ENCODE data around the gene RNF181.

DNA sequence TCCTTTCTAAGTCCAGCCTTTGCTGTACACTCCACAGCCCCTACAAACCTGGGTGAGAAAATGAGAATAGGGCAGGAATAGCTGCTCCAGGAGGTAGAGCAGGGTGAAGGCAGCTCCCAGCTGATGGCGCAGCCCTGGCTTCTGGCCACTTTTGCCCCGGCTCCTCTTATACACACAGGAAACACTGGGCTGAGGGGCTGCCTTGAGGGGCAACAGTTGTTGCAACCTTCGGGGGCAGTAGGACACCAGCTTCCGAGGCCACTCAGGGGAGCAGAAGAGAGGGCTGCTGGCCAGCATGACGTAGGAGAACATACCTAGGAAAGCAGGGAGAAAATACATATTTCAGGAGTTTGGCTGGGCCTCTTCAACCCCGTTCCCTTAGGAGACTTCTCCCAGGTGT, 42.4 kb upstream of the RNF181 start:
- TF ChIP-seq, protein P1, sequence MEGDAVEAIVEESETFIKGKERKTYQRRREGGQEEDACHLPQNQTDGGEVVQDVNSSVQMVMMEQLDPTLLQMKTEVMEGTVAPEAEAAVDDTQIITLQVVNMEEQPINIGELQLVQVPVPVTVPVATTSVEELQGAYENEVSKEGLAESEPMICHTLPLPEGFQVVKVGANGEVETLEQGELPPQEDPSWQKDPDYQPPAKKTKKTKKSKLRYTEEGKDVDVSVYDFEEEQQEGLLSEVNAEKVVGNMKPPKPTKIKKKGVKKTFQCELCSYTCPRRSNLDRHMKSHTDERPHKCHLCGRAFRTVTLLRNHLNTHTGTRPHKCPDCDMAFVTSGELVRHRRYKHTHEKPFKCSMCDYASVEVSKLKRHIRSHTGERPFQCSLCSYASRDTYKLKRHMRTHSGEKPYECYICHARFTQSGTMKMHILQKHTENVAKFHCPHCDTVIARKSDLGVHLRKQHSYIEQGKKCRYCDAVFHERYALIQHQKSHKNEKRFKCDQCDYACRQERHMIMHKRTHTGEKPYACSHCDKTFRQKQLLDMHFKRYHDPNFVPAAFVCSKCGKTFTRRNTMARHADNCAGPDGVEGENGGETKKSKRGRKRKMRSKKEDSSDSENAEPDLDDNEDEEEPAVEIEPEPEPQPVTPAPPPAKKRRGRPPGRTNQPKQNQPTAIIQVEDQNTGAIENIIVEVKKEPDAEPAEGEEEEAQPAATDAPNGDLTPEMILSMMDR (IDR thresholded peaks at IDR 0.05) = no peak
- no peak for TF ChIP-seq POLR2A (IDR thresholded peaks at IDR 0.05)

Measured in Peyer's patch (tissue), 4 donors.